ENCODE measurements around the gene ABCF2.

ABCF2 gene

DNA sequence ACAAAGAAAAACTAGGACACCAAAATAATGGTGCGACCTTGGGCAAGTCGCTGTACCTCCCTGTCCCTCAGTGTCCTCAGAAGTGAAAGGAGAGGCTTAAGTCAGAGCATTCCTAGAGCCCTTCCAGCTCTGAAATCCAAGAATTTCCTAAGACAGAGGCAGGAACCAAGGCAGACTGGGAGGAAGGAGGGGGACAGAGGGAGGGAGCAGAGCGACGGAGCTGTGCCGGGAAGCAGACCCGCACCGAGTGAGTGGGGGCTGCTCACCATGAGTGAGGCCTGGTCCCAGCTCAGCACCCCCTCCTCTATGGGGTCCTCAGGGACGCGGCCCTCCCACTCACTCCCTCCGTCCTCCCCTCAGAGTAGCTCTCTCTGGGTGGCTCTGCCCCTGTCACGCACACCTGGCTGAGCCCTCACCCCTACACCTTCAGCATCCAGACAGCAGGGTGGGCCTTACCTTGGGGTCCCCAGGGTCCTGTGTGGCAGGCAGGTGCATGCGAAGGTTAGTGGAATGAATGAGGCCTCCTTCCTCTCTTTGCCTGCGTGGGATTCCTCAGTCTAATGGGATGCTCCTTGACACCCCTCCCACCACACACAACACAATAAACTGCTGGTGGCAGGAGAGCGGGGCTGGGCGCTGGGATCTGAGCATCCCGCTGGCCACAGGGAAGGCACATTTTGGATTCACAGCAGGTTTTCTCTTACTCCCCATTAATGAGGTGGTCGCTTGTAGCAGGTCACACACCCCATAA, 26.1 kb upstream of the ABCF2 start:
- peaks cover 11% of the 10 kb centered on the region for H3K4me1 ChIP-seq (ENCODE audit: insufficient read depth, low read length, severe bottlenecking)
- no peaks in the 10 kb centered on the region for H3K79me2 ChIP-seq (ENCODE audit: insufficient read depth, low read length)
- no peak overlapping the region for H3K9ac ChIP-seq (ENCODE audit: low read length)
- H3K27ac ChIP-seq (ENCODE audit: low read depth, low read length, poor library complexity, severe bottlenecking), result no peak overlapping the region
- no peaks in the 10 kb centered on the region for H3K36me3 ChIP-seq (ENCODE audit: insufficient read depth, low read length)
- H3K4me3 ChIP-seq (ENCODE audit: low read depth, low read length, poor library complexity, severe bottlenecking), result no peak overlapping the region
- no peak overlapping the region for H2AFZ ChIP-seq (ENCODE audit: low read length)
- H3K4me2 ChIP-seq (ENCODE audit: low read length), result no peak overlapping the region
- no peaks in the 10 kb centered on the region for H3F3A ChIP-seq (ENCODE audit: insufficient read depth, low read length)
- H3K9me2 ChIP-seq (ENCODE audit: low read depth, low read length), result no peaks in the 10 kb centered on the region
- H4K20me1 ChIP-seq (ENCODE audit: insufficient read depth, low read length), result no peaks in the 10 kb centered on the region
- H3K9me3 ChIP-seq (ENCODE audit: low read length), result no peaks in the 10 kb centered on the region
- peaks cover 22% of the 10 kb centered on the region for H3K27me3 ChIP-seq (ENCODE audit: insufficient read depth, low read length)
- 0 out of 2 replicates have a peak, but pooled peaks have one; percentile 19 for TF ChIP-seq EZH2 (IDR thresholded peaks at IDR 0.05; ENCODE audit: borderline replicate concordance, low read length)
- no peak for TF ChIP-seq CTCF (IDR thresholded peaks at IDR 0.05; ENCODE audit: low read length)

DNA sequence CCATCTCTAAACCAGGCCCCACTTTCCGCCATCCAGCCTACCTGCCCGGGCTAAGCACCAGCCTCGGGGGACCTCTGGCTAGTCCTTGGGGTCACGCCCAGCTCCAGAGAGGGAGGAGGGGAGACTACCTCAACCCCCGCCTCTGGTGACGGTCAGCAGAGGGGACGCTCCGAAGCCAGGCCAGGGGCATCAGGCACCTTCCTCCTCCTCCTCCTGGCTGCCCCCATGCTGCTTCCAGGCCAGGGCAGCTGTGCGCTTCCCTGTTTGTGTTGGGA, 25.5 kb upstream of the ABCF2 start:
- H3K4me1 ChIP-seq (ENCODE audit: insufficient read depth, low read length, severe bottlenecking), result peaks cover 12% of the 10 kb centered on the region
- H3F3A ChIP-seq (ENCODE audit: insufficient read depth, low read length), result no peaks in the 10 kb centered on the region
- H3K4me2 ChIP-seq (ENCODE audit: low read length), result no peak overlapping the region
- H3K9me3 ChIP-seq (ENCODE audit: low read length), result no peaks in the 10 kb centered on the region
- TF ChIP-seq CTCF (IDR thresholded peaks at IDR 0.05; ENCODE audit: low read length) (no peak), EZH2 (IDR thresholded peaks at IDR 0.05; ENCODE audit: borderline replicate concordance, low read length) (no peak)
- H2AFZ ChIP-seq (ENCODE audit: low read length), result no peak overlapping the region
- no peaks in the 10 kb centered on the region for H4K20me1 ChIP-seq (ENCODE audit: insufficient read depth, low read length)
- no peak overlapping the region for H3K4me3 ChIP-seq (ENCODE audit: low read depth, low read length, poor library complexity, severe bottlenecking)
- H3K36me3 ChIP-seq (ENCODE audit: insufficient read depth, low read length), result no peaks in the 10 kb centered on the region
- H3K9ac ChIP-seq (ENCODE audit: low read length), result no peak overlapping the region
- no peak overlapping the region for H3K27ac ChIP-seq (ENCODE audit: low read depth, low read length, poor library complexity, severe bottlenecking)
- H3K27me3 ChIP-seq (ENCODE audit: insufficient read depth, low read length), result peaks cover 22% of the 10 kb centered on the region
- no peaks in the 10 kb centered on the region for H3K9me2 ChIP-seq (ENCODE audit: low read depth, low read length)
- no peaks in the 10 kb centered on the region for H3K79me2 ChIP-seq (ENCODE audit: insufficient read depth, low read length)

- Histone ChIP-seq H3K36me3 (ENCODE audit: insufficient read depth, low read length) (no peaks in the 10 kb centered on the region), H2AFZ (ENCODE audit: low read length) (no peak overlapping the region), H3K4me2 (ENCODE audit: low read length) (peak overlapping the region; percentile 38; the same call in 1 of the 2 replicates), H3K4me1 (ENCODE audit: insufficient read depth, low read length, severe bottlenecking) (peaks cover 12% of the 10 kb centered on the region), H3K4me3 (ENCODE audit: low read depth, low read length, poor library complexity, severe bottlenecking) (no peak overlapping the region), H3F3A (ENCODE audit: insufficient read depth, low read length) (no peaks in the 10 kb centered on the region), H3K9ac (ENCODE audit: low read length) (no peak overlapping the region), H3K9me2 (ENCODE audit: low read depth, low read length) (no peaks in the 10 kb centered on the region), H3K27ac (ENCODE audit: low read depth, low read length, poor library complexity, severe bottlenecking) (no peak overlapping the region), H3K27me3 (ENCODE audit: insufficient read depth, low read length) (peaks cover 22% of the 10 kb centered on the region), H4K20me1 (ENCODE audit: insufficient read depth, low read length) (no peaks in the 10 kb centered on the region), H3K9me3 (ENCODE audit: low read length) (no peaks in the 10 kb centered on the region), H3K79me2 (ENCODE audit: insufficient read depth, low read length) (no peaks in the 10 kb centered on the region)
- TF ChIP-seq EZH2 (IDR thresholded peaks at IDR 0.05; ENCODE audit: borderline replicate concordance, low read length) (no peak), CTCF (IDR thresholded peaks at IDR 0.05; ENCODE audit: low read length) (no peak)
These were observed 24.9 kb upstream of the ABCF2 start for GRCh38 chr7:151251689-151252560.
